ENCODE data around the gene ALS2CL.
A peak's percentile ranks its signal among the peaks of the same experiment; 100 is the strongest.

The ALS2CL gene

DNA sequence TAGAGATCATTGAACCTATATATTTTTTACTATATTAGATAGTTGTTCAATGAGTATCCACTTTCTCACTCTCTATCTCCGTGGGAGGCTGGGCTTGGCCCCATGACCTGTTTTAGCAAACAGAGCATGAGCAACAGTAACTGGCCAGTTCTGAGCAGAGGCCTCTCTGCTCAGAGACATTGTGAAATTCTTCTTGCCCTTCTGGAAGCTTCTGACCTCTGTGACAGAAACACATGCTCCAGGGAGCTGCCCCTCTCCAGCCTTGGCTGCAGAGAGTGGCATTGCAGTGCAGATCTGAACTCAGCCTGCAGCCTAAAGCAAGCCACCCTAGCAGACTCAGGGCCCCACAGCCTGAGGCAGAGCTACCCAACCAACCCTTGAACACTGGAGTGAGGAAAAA, 60.7 kb downstream of the ALS2CL start:
- no peak for DNase-seq
- no peak for ATAC-seq

DNA sequence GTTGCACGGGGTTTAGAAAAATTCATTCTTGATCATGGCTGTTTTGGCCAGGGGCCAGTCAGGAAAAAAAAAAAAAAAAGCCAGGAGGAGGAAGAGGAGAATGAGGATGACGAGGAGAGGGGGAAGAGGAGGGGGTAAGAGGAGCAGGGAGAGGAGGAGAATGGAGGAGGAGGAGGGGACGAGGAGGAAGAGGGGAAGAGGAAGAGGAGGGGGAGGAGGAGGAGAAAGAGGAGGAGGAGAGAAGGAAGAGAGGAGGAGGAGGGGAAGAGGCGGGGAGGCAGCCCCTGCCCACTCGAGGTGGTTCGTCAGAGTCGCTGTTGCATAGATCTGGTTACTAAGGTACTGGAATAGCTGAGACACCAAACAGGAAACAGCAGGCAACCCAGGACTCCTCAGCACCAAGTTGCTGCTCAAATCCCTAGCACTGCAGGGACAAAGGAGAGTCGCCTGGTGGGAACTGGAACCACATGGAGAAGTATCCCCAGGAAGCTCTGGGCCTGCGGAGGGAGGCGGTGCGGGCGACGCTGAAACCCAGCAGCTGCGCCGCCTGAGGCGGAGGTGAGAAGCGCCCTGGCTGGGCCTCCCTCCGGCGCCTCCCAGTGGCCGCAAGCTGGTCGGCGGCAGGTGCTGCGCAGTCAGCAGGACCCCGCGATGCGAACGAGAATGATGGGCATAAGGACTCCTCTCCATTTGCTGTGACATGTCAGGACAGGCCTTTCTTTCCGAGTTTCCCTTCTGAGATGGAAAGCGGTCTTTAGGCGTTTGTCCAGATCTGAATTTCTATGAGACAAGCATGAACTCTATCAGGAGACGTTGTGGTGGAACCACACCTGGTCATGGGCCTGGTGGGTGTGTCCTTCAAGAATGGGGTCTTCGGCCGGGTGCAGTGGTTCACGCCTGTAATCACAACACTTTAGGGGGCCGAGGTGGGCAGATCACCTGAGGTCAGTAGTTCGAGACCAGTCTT, 63.6 kb downstream of the ALS2CL start:
- DNase-seq (peak; percentile 83), ATAC-seq (peak; percentile 97)

DNA sequence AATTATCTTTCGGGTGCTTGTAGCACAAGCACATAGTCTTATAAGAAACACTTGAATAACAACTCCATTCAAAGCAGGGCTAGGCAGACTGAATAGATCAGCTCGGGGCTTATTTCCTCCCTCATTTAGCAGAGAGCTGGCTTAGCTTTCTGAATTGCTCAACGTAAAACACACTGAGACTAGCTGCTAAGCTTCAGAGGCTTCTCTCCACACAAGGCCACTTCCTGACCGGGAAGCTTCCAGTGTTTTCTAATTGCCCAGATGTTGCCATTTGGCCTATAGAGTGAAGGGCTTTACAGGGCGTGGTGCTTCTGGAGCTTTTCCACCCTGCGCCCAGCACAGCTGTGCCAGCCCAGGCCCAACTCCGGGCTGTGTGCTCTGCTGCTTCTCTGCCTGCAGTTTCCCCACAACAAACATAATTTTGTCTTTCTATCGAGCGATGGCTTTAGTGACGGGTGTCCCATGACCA, 64.5 kb downstream of the ALS2CL start:
- no peak for ATAC-seq

DNA sequence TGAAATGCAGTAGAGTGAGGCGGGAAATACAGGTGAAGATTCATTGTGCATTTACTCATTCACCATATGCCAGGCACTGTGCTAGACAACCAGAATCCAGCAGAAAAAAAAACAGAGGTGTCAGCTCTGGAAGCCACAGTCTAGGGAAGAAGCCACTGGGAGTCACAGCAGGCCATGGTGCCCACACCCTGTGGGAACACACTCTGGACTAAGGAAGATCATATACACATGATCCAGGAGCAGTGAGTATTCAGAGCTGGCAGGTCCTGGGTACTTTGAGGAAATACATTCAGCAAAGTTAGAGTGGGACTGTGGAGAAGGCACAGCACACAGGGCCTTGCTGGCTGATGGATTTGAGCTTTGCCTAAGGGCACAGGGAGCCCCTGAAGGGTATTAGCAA, 66.4 kb downstream of the ALS2CL start:
- ATAC-seq (no peak), DNase-seq (no peak)

More for the DNA sequence above, 64.5 kb downstream of the ALS2CL start:
- DNase-seq: no peak

DNA sequence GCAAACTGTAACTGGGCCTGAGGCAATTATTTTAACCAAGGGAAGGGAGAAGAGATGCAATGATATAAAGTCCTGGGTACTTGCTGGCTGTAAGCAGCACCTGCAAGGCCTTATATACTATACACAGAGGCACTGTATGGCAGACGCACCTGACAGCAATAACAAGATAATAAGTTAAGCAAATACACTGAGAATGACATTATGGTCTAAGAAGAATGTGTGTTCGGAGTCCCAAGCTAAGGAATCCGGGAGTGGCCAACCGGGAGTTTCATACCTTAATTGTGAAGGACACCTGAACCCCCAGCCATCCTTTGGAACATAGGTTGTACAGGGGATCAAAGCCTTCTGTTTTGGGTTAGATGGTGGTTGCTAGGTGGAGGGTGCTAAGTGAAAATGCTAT, 67.4 kb downstream of the ALS2CL start:
- ATAC-seq (no peak), DNase-seq (no peak)

DNA sequence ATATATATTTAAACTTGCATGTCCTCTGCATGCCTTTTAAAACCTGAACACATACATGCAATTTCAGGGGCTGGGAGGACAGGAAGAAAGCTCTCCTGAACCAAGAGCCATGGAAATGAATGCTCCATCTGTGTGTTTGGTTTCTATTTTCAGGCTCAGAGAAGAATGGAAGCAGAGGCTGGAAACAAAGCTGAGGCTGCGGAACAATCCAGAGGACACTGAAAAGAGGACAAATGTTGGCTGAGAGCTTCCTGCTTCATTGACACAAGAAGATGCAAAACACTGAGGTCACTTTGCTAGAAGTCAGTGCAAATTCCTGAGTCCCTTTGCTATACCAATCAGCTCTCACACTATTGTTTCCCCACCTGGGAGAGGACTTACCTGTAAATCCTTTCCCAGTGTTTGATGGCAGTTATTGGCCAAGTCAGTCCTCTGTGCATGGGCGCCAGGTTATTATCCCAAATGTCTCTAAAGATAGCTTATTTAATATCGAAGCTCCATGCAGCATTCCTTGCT, 68.4 kb downstream of the ALS2CL start:
- no peak for DNase-seq
- no peak for ATAC-seq

DNA sequence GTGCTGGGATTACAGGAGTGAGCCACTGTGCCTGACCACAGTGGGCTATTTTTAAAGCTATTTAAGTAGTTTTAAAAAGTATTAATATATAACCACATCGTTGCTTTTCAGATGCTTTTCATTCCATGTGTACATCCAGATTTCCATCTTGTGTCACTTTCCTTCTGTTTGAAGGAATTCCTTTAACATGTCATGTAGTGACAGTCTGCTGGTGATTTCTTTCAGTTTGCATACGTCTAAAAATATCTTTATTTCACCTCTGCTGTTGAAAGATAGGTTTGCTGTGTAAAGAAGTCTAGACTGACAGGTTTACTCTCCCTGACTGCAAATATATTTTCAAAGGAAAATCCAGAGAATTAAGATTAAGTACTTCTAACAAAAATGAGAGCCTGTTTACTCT, 68.9 kb downstream of the ALS2CL start:
- ATAC-seq: no peak

DNA sequence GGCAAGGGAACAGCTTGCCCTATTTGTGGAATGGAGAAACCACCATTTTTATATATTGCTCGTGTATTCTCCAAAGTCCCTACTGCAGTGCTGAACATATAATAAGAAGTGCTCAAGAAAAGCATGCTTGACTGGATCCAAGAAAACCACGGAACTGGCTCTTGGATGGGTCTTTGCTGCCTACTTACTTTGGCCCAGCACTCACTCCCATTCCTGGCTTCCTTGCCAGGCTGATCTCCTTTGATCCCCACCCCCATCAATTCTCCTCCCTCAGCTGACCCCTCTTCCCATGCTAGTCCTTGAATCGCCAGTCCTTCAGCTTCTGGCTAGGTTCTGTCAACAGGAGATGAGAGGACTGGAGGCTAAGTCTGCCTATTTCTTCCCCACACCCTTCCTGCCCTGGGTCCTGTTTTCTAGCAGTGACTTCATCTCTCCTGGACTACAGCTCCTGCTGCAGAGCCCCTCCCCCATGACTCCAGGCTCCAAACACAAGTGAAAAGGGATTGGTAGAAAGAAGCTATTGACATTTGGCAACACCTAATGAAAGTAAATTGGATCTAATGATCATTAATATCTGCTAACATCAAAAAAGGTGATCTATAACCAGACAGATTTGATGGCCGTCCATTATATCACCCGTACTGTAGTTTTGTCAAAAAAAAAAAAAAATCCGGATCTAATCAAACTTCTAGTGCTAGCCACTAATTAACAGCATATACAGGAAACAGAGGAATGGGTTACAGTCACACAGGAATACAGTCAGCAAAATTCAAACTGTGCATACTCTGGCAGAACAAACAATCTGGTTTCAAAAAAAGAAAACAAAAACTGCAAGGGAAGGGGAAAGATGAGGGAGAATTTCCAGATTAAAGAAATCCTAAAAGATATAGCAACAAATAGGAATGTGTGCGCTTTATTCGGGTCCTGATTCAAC, 73.4 kb downstream of the ALS2CL start:
- ATAC-seq (no peak), DNase-seq (no peak)

More for the DNA sequence above, 68.9 kb downstream of the ALS2CL start:
- no peak for DNase-seq
